Natural killer cell treated with Interleukin-12 subunit alpha and Interleukin-12 subunit beta and Interleukin-15 and Interleukin-18, amount 100 ng/mL, for 72 hours (primary cell): ENCODE measurements around the gene SPTBN1. TPM values are rescaled to one million over a fixed set of nuclear protein-coding genes. Genes with fewer than 3 reads are reported as not detected.

Experiments used
- ATAC-seq, 2 donors: fragments of 150-1000 bp; cut with Tn5 transposase in 1 of 2; sonication (Bioruptor Pico), chemical (Tn5 transposase) in 1 of 2; 2 replicates each; pipeline ENCODE4 v1.10.0; 2021
- DNase-seq: peaks from one replicate; pipeline ENCODE4 v3.0.0; 2022; ENCODE audit warnings: low spot score
- H3K27ac Mint-ChIP-seq, 2 donors: 1 replicate in 1 of 2; 2 replicates in 1 of 2; pipeline ENCODE4 v1.8.0; 2022; ENCODE audit warnings: mixed read lengths in 2 of 2, mild to moderate bottlenecking in 1 of 2, moderate library complexity in 1 of 2
- H3K27me3 Mint-ChIP-seq, 2 donors: 1 replicate in 1 of 2; 2 replicates in 1 of 2; pipeline ENCODE4 v1.8.0; 2022; ENCODE audit warnings: mixed read lengths in 2 of 2
- H3K36me3 Mint-ChIP-seq: one replicate; pipeline ENCODE4 v1.8.0; 2022; ENCODE audit warnings: mixed read lengths
- H3K4me1 Mint-ChIP-seq, 2 donors: 1 replicate in 1 of 2; 2 replicates in 1 of 2; pipeline ENCODE4 v1.8.0; 2022; ENCODE audit warnings: low read depth in 2 of 2, mixed read lengths in 2 of 2, mild to moderate bottlenecking in 1 of 2
- H3K4me3 Mint-ChIP-seq: one replicate; pipeline ENCODE4 v1.8.0; 2022; ENCODE audit warnings: mixed read lengths
- H3K9me3 Mint-ChIP-seq: 2 replicates; pipeline ENCODE4 v1.8.0; 2022; ENCODE audit warnings: mixed read lengths
- total RNA-seq, 2 donors: library from RNA; stranded (reverse); gene quantifications; one replicate each; pipeline ENCODE4 v1.2.3, GENCODE V29; 2022

The SPTBN1 gene
- total RNA-seq, 2 donors from 2014 or later: 39.1 to 41.8 TPM

- Mint-ChIP-seq H3K36me3 (no peaks in the 10 kb centered on the region), H3K27me3 (peaks cover 11 to 31% of the 10 kb centered on the region in 2 donors), H3K9me3 (no peaks in the 10 kb centered on the region), H3K4me1 (peaks cover 0 to 2% of the 10 kb centered on the region in 2 donors), H3K4me3 (no peak overlapping the region), H3K27ac (no peak overlapping the region)
- DNase-seq: no peak
- ATAC-seq: no peak
Observed at GRCh38 chr2:54710216-54710615, 254.1 kb downstream of the SPTBN1 start.

GRCh38 chr2:54712516-54712915, 256.4 kb downstream of the SPTBN1 start:
- DNase-seq (no peak), ATAC-seq (no peak)
- peaks cover 0 to 2% of the 10 kb centered on the region in 2 donors for H3K4me1 Mint-ChIP-seq
- no peaks in the 10 kb centered on the region for H3K36me3 Mint-ChIP-seq
- no peak overlapping the region for H3K27ac Mint-ChIP-seq
- no peak overlapping the region for H3K4me3 Mint-ChIP-seq
- H3K27me3 Mint-ChIP-seq: peaks cover 11 to 30% of the 10 kb centered on the region in 2 donors
- H3K9me3 Mint-ChIP-seq: no peaks in the 10 kb centered on the region

GRCh38 chr2:54714996-54715395, 258.9 kb downstream of the SPTBN1 start:
- no peaks in the 10 kb centered on the region for H3K36me3 Mint-ChIP-seq
- H3K4me3 Mint-ChIP-seq: no peak overlapping the region
- no peaks in the 10 kb centered on the region for H3K9me3 Mint-ChIP-seq
- DNase-seq (no peak), ATAC-seq (no peak)
- H3K27ac Mint-ChIP-seq: no peak overlapping the region
- H3K27me3 Mint-ChIP-seq: peaks cover 23 to 38% of the 10 kb centered on the region in 2 donors
- H3K4me1 Mint-ChIP-seq: peaks cover 0 to 2% of the 10 kb centered on the region in 2 donors

DNA sequence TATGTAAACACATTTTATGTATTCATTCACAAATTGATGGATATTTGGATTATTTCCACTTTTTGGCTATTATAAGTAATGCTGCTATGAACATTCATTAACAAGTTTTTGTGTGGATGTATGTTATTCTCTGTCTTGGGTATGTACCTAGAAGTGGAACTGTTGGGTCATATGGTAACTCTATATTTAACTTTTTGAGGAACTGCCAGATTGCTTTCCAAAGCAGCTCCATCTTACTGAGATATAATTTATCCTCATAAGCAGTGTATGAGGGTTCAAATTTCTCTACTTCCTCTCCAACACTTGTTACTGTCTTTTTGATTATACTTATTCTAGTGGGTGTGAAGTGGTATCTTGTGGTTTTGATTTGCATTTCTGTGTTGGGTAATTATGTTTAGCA, 260.2 kb downstream of the SPTBN1 start:
- no peak overlapping the region for H3K27ac Mint-ChIP-seq
- DNase-seq (no peak), ATAC-seq (no peak)
- H3K9me3 Mint-ChIP-seq: no peaks in the 10 kb centered on the region
- no peaks in the 10 kb centered on the region for H3K36me3 Mint-ChIP-seq
- H3K27me3 Mint-ChIP-seq: peaks cover 24 to 33% of the 10 kb centered on the region in 2 donors
- H3K4me1 Mint-ChIP-seq: no peaks in the 10 kb centered on the region
- no peak overlapping the region for H3K4me3 Mint-ChIP-seq

DNA sequence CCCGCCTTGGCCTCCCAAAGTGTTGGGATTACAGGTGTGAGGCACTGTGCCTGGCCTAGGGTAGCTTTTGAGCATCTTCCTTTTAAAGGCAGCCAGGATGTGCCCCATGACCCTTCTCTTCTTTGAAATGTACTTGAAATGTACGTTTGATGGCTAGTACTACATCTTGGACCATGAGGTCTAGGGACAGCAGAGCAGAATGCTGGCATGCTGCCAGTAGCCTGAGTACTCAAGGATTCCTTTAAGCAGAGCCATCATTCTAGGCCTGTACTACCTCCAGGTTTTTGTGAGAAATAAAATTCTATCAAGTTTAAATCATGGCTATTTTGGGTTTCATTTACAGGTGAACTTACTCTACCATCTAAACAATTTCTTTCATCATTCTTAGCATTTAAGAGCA, 264.4 kb downstream of the SPTBN1 start:
- DNase-seq: no peak

More for the DNA sequence above, 264.4 kb downstream of the SPTBN1 start:
- H3K4me1 Mint-ChIP-seq: peaks cover 10% of the 10 kb centered on the region in 2 donors
- ATAC-seq: no peak
- H3K27me3 Mint-ChIP-seq: peaks cover 28 to 31% of the 10 kb centered on the region in 2 donors
- no peaks in the 10 kb centered on the region for H3K36me3 Mint-ChIP-seq
- H3K27ac Mint-ChIP-seq: no peak overlapping the region
- H3K4me3 Mint-ChIP-seq: no peak overlapping the region
- no peaks in the 10 kb centered on the region for H3K9me3 Mint-ChIP-seq

Other genes starting within 250 kb of the SPTBN1 start
- gene TSPYL6, start 200.1 kb upstream of the SPTBN1 start, total RNA-seq: not detected